SKM-1 treated with dmso at 0.1 percent for 144 hours (cell line): ENCODE data around the gene TGFBRAP1.

Experiments
- DNase-seq: peaks from one replicate; lab custom pipeline; 2025; ENCODE audit not compliant: unreplicated experiment; lab: John Stamatoyannopoulos, UW

The TGFBRAP1 gene, protein sequence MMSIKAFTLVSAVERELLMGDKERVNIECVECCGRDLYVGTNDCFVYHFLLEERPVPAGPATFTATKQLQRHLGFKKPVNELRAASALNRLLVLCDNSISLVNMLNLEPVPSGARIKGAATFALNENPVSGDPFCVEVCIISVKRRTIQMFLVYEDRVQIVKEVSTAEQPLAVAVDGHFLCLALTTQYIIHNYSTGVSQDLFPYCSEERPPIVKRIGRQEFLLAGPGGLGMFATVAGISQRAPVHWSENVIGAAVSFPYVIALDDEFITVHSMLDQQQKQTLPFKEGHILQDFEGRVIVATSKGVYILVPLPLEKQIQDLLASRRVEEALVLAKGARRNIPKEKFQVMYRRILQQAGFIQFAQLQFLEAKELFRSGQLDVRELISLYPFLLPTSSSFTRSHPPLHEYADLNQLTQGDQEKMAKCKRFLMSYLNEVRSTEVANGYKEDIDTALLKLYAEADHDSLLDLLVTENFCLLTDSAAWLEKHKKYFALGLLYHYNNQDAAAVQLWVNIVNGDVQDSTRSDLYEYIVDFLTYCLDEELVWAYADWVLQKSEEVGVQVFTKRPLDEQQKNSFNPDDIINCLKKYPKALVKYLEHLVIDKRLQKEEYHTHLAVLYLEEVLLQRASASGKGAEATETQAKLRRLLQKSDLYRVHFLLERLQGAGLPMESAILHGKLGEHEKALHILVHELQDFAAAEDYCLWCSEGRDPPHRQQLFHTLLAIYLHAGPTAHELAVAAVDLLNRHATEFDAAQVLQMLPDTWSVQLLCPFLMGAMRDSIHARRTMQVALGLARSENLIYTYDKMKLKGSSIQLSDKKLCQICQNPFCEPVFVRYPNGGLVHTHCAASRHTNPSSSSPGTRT

DNA sequence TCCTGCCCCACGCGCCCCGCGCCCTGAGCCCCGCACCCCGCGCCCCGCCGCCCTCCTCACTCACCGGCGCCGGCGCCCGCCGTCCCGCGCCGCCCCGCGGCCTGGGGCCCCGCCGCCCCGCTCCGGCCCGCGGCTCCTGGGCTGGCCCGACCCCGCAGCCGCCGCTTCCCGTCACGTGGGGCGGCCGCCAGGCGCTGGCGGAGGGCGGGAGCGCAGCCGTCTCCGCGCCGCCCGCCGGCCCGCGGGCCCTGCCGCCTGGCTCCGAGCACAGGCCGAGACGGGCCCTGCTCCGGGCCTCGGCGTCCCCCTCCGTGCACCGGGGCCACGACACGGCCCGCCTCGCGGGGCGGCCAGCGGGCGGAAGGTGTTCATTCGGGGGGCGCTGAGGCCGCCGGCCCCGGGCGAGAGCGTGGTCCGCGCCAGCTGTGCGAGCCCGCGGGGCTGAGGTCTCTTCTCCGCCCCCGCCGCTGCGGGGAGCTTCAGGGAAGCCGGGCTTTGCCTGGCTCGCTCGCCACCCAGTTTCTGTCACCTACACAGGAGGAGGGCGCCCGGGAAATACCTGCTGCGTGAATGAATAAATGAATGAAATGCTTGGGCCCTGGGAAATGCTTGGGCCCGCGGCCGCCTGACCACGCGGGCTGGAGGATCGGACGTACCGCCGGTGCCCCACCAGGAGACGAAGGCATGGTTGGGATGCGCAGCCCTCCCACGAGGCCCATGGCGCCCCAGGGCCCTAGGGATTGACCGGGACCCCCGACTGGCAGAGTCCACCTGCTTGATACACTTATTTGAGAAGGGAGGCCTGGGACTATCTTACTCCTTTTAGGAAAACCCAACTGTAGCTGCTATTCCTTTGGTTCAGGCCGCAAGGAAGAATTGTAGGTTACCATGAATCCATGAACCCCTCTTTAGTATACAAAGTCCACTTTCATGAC lies at the start of gene TGFBRAP1:
Gene TGFBRAP1, minus strand, starts transcription at position 175 of the 935 bp plus-strand sequence. CDS start 21,434 bp downstream, outside the sequence.
- DNase-seq, result peak; percentile 49

DNA sequence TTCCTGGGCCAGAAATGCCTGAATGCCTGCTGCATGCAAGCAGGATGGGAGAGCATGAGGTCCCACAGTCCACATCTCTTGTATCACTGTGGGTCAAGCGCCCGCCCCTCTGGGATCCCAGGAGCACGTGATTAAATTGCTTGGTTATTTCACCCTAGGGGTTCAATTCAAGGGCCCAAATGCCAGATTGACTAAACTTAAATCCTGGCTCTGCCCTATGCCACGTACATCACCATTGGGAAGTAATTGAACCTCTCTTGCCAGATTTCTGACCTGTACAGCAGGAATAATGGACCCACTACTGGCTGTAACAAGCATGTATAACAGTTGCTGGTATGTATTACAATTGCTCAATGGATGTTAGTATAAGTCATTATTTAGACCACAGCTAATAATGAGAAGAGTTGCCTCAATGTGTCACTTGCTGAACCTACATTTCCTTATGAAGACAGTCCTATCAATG lies 49.4 kb upstream of the TGFBRAP1 start:
- no peak for DNase-seq

DNA sequence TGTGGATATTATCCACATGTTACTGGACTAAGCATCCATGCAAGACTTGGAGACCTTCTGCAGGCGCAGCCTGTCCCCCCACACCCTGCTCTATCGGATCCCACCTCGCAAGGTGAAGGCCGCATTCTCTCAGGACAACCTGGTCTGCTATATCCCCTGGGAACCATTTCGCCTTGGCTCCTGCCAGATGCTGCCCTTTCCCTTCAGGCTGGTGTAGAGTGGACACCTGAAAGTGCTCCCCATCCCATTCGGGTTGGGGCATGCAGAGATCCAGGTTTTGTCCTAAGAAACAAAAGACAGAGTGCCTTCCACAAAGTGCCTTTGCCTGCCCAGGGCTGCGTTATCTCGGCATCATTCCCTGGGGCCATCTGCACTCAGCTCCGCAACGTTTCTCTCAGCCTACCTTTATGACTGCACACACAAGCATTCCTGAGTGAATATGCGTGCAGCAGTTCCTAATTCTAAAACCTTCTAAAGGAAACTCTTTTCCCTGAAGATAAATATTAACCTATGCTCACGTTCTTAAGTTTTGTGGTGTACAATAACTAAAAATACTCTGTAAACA lies 48.8 kb upstream of the TGFBRAP1 start:
- no peak for DNase-seq

DNA sequence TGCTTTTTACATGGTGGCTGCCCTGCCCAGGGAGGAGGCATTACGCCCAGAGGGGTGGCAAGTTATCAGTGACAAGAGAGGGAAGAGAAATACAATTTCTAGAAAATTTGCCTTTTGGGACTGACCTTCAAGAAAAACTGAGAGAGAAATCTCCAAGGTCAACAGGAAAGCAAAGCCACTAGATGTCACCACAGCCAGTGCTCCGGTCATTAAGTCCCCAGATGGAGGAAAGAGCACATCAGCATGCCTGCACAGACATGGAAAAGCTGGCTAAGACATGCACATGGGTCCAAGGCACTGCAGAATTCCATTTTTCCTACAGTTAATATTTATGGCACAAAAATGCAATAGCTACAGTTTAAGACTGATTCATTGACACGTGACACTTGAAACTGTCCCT lies 48.3 kb upstream of the TGFBRAP1 start:
- DNase-seq, result no peak

DNA sequence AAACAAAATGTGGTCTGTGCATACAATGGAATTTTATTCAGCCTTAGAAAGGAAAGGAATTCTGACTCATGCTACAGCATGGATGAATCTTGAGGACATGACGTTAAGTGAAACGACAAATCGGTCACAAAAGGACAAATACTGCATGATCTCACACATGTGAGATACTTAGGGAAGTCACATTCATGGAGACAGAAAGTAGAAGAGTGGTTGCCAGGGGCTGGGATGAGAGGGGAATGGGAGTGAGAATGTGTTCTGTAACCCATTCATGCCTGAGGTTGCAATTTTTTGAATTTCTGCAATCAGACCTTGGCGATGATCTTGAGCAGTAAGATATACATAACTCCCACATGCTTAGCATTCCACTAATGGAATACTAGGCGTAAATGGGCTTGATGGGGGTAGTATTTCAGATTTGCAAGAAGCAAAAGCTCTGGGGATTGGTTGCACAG lies 47.3 kb upstream of the TGFBRAP1 start:
- no peak for DNase-seq

DNA sequence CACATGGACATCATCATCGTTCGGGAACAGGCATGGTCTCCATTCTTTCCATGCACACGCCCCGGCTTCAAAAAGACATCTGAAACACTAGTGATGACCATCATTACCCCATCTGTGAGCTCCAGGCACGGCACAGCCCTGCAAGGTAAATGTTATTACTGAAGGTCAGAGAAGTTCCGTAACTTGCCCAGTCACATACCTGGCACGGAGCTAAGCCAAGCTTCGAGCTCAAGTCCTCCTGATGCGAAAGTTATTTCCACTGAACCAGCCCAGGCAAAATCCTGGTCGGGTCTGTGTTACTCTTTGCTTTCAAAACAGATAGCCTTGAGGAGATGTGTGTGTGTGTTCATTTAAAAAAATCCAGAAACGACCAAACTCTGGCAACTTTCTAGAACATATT lies 46.5 kb upstream of the TGFBRAP1 start:
- DNase-seq, result no peak

DNA sequence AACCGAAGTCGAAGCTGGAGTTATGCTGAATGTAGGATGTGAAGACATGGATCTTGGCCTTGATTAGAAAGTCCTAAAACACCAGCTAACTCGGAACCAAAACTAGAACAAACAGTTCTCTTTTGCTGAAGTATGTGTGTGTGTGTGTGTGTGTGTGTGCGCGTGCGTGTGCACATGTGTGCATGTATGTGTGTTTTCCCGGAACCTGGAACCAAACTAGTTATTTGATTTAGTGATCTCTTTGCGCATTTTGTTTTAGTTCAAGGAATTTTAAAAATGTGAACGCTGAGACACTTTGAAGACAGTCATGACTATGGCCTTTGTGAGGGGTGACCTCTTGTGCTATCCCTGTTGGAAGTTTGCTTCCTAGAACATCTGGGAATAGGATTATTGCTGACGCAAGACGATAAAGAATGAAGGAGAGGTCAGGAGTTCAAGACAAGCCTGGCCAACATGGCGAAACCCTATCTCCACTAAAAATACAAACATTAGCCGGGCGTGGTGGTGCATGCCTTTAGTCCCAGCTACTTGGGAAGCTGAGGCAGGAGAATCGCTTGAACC lies 45.5 kb upstream of the TGFBRAP1 start:
- DNase-seq, result no peak

DNA sequence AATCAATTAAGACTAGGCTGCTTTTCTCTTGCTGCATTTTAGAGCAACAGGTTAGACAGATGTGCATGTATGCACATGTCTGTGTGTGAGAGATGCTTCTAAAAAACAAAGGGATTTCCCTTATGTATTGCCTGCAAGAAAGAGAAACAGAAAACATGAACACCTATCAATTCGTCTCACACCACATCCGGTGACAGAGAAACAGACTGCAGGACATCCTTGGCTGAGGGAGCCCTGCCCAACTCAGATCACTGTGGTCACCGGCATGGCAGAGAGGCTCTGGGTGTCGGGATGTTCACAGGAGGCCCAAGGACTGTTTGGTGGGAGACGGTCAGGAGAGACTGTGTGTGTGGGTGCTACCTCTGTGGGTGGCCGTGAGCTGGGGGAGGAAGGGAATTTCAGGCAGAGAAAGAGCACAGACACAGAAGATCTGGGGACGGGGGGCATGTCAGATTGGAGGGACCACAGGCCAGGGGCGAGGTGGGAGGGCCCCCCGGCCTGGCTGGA lies 44.4 kb upstream of the TGFBRAP1 start:
- no peak for DNase-seq

DNA sequence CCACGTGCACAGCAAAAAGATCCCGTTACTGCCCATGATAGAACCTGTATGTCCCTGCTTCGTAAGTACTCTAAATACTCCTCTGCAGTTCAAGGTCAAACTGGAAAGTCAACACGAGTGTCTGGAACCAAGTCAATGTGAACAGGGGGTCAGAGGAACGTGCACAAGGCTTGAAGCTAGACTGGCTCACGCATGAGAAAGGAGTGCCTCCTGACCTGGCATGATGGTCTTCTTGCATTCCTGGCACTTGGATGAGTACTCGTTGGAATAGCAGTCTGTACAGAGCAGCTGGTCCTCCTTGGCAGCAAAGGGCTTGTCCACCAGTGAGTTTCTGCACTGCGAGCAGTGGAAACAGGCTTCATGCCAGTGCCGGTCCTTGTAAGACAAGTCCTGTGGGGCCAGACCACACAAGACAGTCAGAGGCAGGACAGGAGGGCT lies 43.8 kb upstream of the TGFBRAP1 start:
- DNase-seq, result no peak

DNA sequence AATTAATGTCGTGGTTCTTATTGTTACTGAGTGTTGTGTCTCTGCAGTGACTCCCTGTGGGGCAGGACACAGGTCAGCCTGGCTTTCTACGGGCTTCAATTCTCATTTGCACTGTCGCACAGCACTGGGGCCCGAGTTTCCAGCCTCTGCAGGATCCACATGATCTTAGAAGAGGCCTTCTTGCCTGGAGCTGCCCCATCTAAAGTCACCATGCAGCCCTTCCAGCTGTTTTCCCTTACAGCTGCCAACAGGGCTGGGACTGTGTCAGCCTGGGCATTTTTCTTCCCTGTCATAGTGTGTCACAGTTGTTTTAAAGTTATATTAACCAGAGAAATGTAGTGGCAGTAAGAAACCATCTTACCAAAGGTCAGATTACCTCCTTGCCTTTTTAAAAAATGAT lies 42.3 kb upstream of the TGFBRAP1 start:
- DNase-seq, result no peak

DNA sequence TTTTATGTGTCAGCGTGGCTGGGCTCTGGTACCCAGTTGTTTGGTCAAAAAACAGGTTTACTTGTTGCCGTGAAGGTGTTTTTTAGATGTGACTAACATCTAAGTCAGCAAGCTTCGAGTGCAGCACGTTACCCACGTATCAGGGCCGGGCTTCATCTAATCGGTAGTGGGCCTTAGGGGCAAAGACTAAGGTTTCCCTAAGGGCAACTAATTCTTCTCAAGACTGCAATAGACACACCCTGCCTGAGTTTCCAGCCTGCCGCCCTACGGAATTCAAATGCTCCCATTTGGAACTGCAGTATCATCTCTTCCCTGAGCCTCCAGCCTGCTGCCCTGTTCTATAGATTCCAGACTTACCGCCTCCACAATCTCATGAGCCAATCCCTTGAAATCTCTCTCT lies 41.6 kb upstream of the TGFBRAP1 start:
- no peak for DNase-seq

DNA sequence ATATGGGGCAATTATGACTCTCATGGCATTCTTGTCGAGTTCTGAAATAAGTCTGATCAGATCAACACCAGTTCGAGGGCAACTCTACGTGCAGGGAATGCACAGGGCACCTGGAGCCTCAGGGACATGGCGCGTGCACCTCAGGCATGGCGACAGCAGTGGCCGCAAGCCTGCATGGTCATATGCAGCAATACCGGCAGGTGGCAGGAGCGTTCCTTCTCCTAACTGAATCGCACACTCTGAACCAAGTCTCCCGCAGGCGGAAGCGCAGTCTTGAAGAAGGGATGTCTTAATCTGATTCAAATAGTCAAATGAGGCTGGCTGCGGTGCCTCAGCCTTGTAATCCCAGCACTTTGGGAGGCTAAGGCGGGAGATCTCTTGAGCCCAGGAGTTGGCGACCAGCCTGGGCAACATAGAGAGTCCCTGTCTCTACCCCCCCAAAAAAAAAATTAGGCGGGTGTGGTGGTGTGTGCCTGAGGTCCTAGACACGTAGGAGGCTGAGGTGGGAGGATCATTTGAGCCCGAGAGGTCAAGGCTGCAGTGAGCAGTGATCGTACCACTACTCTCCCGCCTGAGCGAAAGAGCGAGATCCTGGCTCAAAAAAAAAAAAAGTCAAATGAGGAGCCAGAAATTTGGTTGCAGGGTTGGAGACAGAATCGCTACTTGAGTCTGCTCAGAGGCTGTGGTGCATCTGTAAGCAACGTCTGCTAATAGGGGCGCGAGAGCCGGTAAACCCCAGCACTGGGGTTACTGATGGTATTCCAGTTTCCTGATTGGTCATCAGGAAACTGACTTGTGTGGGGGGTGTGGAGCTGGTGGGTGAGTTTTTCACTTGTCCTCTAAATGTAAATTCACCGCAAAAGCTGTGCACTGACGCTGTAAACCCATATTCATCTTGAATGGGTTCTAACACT lies 40.5 kb upstream of the TGFBRAP1 start:
- peak; percentile 84 for DNase-seq

DNA sequence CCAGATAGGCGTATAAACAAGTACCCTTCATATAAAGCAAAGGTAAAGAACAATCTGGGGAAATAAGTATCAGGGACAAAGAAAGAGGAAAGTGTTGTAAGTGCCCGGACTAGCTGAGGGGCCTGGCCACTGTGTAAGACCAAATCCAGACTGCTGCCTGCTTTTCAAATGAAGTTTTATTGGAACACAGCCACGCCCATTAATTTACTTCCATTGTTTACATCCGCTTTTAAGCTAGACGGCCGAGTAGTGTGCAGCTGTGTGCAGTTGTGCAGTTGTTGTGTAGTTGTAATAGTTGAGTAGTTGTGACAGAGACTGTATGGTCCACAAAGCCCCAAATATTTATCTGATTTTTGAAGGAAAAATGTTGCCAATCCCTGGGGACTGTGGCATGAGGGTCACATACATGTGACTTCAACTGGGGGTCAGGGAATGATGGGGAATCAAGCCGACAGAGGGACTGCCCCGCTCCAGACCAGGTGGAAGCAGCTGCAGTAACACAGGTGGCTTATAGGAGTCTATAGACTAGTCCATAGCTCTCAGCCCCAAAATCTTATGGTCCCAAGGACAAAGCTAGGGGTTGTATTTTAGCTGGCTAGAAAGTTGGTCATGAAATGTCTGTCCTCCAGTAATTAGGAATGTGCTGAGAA lies 39.3 kb upstream of the TGFBRAP1 start:
- no peak for DNase-seq

DNA sequence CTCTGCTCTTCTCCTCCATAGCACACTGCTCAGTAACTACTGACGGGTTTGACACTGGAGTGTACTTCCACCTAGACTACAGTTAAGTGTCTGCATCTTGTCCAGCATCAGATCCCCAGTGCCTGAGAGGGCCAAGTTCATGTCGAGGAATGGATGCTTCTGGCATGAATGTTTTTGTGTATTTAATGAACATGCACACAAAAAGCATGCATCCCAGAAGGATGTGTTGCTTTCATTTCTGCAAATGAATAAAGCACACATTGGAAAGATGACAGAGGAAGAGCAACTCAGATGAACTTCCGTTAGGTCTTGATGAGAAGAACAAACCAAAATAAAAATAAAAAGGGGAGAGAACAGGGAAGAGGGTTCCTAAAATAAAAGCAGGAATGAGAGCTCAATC lies 35.7 kb upstream of the TGFBRAP1 start:
- no peak for DNase-seq

DNA sequence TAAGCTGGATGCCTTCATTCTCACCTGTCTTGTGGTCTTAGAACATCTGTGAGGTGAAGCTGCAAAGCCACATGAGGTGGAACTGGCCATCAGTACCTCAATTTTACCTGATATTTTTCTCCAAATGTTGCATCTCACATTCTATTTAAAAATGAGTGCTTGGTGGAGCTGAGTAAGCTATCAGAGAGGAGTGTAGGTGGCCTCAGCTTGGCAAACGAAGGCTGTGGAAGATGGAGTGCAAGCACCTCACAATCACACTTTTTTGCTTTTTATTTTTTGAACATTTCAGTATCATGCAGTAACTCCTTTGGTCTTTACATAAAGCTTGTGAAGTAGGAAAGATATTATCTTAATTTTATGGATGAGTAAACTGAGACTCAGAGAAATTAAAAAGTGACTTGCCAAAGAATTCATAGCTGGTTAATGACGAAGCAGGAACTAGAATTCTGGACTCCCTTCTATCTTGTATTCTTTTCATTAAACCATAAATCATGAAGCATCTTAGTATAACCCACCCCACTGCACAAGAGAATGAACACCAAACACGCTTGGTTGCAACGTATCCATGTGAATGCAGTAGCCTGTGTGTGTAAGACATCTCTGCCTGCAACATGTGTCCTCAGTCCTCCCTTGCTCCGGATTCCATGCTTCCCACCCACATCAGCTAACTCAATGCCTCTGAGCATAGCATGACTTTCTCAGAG lies 35.1 kb upstream of the TGFBRAP1 start:
- DNase-seq, result no peak

DNA sequence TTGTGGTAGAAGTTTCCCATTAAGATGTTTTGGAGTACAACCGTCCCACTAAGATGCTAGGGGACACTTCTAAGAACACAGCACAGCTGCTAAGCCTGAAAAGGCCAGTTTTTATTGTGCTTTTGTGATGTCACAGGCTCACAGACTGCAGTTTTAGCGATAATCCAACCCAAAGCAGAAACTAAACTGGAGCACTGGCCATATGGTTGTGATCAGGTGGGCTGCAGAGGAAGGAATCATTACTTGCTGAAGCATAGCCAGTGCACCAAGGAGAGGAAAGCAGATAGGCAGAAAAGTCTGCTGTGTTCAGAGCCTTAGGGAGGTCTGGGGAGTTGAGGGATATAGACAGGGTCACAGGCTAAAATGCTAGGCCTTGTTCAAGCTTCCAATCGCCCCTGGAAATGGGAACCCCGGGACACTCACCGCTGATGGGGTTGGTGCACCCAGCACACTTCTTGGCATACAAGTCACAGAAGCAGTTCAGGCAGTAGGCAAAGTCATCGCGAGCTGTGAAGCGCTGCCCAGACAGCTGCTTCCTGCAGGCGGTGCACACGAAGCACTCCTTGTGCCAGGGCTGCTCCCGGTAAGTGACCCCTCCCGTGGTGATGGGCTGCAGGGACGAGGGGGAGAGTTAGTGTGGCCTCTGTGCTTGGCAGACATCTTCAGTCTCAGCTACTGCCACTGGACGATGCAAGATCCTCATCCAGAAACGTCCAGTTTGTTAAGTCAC lies 33.5 kb upstream of the TGFBRAP1 start:
- DNase-seq, result no peak
